ENCODE data around the gene PDK2.

GRCh38 chr17:50123649-50124349, 28.6 kb downstream of the PDK2 start:
- TF ChIP-seq CTCF (IDR thresholded peaks at IDR 0.05; ENCODE audit: borderline replicate concordance, extremely low read depth, low read length, poor library complexity, severe bottlenecking) (no peak), EZH2 (IDR thresholded peaks at IDR 0.05; ENCODE audit: borderline replicate concordance, low read depth, low read length, severe bottlenecking) (no peak)
